ENCODE results near the gene NUDT19.

DNA sequence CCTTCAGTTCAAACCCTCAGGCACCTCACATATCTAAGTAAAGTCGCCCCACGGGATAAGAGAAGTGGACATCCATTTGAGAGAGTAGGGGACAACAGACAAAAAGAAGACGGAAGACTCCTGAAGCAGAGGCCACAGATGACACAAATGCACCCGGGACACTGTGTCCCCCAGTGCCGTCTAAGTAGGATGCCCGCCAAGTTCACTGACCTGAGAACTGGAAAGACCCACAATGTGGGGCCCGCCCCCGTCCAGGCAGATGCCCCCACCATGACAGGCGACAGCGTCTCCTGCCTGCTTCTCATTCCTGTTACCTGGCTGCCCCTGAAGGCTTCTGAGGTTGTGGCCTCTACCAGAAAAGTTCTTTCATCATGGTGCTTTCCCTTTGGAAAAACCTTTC lies 33.5 kb upstream of the NUDT19 start:
- TF ChIP-seq, protein P1, sequence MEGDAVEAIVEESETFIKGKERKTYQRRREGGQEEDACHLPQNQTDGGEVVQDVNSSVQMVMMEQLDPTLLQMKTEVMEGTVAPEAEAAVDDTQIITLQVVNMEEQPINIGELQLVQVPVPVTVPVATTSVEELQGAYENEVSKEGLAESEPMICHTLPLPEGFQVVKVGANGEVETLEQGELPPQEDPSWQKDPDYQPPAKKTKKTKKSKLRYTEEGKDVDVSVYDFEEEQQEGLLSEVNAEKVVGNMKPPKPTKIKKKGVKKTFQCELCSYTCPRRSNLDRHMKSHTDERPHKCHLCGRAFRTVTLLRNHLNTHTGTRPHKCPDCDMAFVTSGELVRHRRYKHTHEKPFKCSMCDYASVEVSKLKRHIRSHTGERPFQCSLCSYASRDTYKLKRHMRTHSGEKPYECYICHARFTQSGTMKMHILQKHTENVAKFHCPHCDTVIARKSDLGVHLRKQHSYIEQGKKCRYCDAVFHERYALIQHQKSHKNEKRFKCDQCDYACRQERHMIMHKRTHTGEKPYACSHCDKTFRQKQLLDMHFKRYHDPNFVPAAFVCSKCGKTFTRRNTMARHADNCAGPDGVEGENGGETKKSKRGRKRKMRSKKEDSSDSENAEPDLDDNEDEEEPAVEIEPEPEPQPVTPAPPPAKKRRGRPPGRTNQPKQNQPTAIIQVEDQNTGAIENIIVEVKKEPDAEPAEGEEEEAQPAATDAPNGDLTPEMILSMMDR (IDR thresholded peaks at IDR 0.05): no peak
- TF ChIP-seq POLR2AphosphoS5 (IDR thresholded peaks at IDR 0.05) (no peak), POLR2A (IDR thresholded peaks at IDR 0.05) (no peak), EP300 (IDR thresholded peaks at IDR 0.05; ENCODE audit: low read depth) (no peak)
